HG03439 (cell line): ENCODE data around the gene LRRC74A.

Experiments
- ATAC-seq: cut with Tn5 transposase; IDR thresholded peaks from one replicate; pipeline ENCODE4 v1.9.1; 2021; ENCODE audit warnings: mild to moderate bottlenecking, moderate library complexity; ENCODE audit not compliant: unreplicated experiment

LRRC74A gene

GRCh38 chr14:76918256-76918781, 92.1 kb downstream of the LRRC74A start:
- ATAC-seq = no peak

GRCh38 chr14:76918782-76919394, 92.7 kb downstream of the LRRC74A start:
- no peak for ATAC-seq
